Transverse colon (tissue), 4 donors: ENCODE results near the gene MOCS1.

Experiments
- EP300 ChIP-seq: sonication (generic); formaldehyde crosslinking; IDR thresholded peaks from one replicate; pipeline ENCODE4 v1.6.1; 2017; ENCODE audit warnings: antibody characterized with exemption, low read depth
- POLR2AphosphoS5 ChIP-seq, 3 donors: sonication (generic); formaldehyde crosslinking; IDR thresholded peaks; one replicate each; pipeline ENCODE4 v1.6.1; 2016; ENCODE audit warnings: antibody characterized with exemption in 3 of 3
- TF ChIP-seq, protein P1 (sequence below), 5 experiments: fragments of 200-600 bp in 3 of 5; fragments of 450-650 bp in 2 of 5; sonication (generic) in 3 of 5; IDR thresholded peaks; 1 replicate in 2 of 5; 2 replicates in 3 of 5; pipeline ENCODE4 v1.5.1; 2016 to 2017; ENCODE audit warnings: antibody characterized with exemption in 5 of 5, inconsistent platforms in 3 of 5, mild to moderate bottlenecking in 2 of 5, moderate library complexity in 1 of 5

DNA sequence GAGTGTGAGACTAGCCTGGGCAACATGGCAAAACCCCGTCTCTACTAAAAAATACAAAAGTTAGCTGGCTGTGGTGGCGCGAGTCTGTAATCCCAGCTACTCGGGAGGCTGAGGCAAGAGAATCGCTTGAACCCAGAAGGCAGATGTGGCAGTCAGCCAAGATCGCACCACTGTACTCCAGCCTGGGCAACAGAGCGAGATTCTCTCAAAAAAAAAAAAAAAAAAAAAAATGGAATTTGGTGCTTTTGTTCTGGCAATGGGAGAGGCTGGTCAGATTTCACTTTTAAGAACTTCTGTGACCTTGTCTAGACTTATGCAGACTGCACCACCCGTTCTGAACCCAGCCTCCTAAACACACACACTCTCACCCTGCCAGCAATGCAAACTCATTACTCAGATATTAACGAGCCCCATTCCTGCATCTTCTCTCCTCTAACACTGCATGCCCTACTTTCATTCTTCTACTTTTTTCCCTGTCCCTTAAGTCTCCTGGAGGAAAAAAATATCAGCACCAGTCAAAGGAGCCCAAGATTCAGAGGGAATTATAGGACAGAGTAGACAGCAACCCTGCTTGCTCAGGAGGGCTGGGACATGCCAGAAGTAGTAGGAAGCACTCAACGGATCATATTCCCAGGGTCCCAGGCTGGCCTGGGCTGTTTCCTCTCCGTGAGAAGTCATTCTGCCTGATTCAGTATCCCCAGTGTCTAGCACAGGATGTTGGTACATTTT lies 4.4 kb downstream of the MOCS1 start:
- TF ChIP-seq, protein P1, sequence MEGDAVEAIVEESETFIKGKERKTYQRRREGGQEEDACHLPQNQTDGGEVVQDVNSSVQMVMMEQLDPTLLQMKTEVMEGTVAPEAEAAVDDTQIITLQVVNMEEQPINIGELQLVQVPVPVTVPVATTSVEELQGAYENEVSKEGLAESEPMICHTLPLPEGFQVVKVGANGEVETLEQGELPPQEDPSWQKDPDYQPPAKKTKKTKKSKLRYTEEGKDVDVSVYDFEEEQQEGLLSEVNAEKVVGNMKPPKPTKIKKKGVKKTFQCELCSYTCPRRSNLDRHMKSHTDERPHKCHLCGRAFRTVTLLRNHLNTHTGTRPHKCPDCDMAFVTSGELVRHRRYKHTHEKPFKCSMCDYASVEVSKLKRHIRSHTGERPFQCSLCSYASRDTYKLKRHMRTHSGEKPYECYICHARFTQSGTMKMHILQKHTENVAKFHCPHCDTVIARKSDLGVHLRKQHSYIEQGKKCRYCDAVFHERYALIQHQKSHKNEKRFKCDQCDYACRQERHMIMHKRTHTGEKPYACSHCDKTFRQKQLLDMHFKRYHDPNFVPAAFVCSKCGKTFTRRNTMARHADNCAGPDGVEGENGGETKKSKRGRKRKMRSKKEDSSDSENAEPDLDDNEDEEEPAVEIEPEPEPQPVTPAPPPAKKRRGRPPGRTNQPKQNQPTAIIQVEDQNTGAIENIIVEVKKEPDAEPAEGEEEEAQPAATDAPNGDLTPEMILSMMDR (IDR thresholded peaks at IDR 0.05), result no peak
- TF ChIP-seq EP300 (no peak), POLR2AphosphoS5 (IDR thresholded peaks at IDR 0.05) (no peak)
